Activated CD4-positive, alpha-beta memory T cell treated with anti-CD3 and anti-CD28 coated beads, Interleukin-2, amount 10 ng/mL, durations not matched to agents 7 days and 5 days (primary cell): ENCODE results near the gene CTRB1. TPM values are rescaled to one million over a fixed set of nuclear protein-coding genes. Genes with fewer than 3 reads are reported as not detected.
"Not testable (repeated sequence)": the region's sequence is repeated elsewhere in the genome, so short reads cannot be mapped to it uniquely, and the experiment has no call there.

ENCODE experiments used
- CTCF ChIA-PET: fragments of 350-600 bp; sonication (Branson Sonifier 250); formaldehyde crosslinking; loops from one replicate; lab custom pipeline; 2021; ENCODE audit warnings: antibody characterized with exemption, inconsistent platforms; lab: Charles Lee
- POLR2A ChIA-PET: fragments of 350-600 bp; sonication (Branson Sonifier 250); formaldehyde crosslinking; loops from one replicate; lab custom pipeline; 2021; ENCODE audit warnings: antibody characterized with exemption; lab: Charles Lee
- DNase-seq: peaks from one replicate; pipeline ENCODE4 v3.0.0-alpha.2; 2020
- H3K27ac Mint-ChIP-seq: one replicate; pipeline ENCODE4 v1.8.0; 2021; ENCODE audit warnings: mild to moderate bottlenecking, mixed read lengths
- H3K27me3 Mint-ChIP-seq: one replicate; pipeline ENCODE4 v1.8.0; 2021; ENCODE audit warnings: mixed read lengths
- H3K36me3 Mint-ChIP-seq: one replicate; pipeline ENCODE4 v1.8.0; 2021; ENCODE audit warnings: low read depth, mixed read lengths
- H3K4me1 Mint-ChIP-seq: one replicate; pipeline ENCODE4 v1.8.0; 2021; ENCODE audit warnings: mixed read lengths
- H3K4me3 Mint-ChIP-seq: one replicate; pipeline ENCODE4 v1.8.0; 2021; ENCODE audit warnings: mild to moderate bottlenecking, mixed read lengths
- H3K9me3 Mint-ChIP-seq: one replicate; pipeline ENCODE4 v1.8.0; 2021; ENCODE audit warnings: mixed read lengths
- total RNA-seq, 2 experiments: library from RNA; stranded (reverse); gene quantifications; one replicate each; pipeline ENCODE4 v1.2.3, GENCODE V29; 2021

The CTRB1 gene
- total RNA-seq, 2 experiments from 2014 or later: not detected

GRCh38 chr16:75207831-75208230, 11.0 kb upstream of the CTRB1 start:
- Mint-ChIP-seq H3K4me3 (no peak overlapping the region), H3K4me1 (no peaks in the 10 kb centered on the region), H3K9me3 (no peaks in the 10 kb centered on the region), H3K36me3 (no peaks in the 10 kb centered on the region), H3K27ac (no peak overlapping the region), H3K27me3 (no peaks in the 10 kb centered on the region)
- DNase-seq: no peak
- POLR2A ChIA-PET: no interaction called here
- CTCF ChIA-PET: no interaction called here

- Mint-ChIP-seq H3K4me1 (no peaks in the 10 kb centered on the region), H3K27ac (no peak overlapping the region), H3K36me3 (no peaks in the 10 kb centered on the region), H3K9me3 (no peaks in the 10 kb centered on the region), H3K27me3 (no peaks in the 10 kb centered on the region), H3K4me3 (no peak overlapping the region)
- CTCF ChIA-PET: interaction anchor here (1.3 to 2.2 kb wide), 2 partner anchors 9 to 25 kb away, joined by 4 to 7 read pairs; no protein-coding TSS in a partner anchor
- DNase-seq: no peak
- POLR2A ChIA-PET: no interaction called here
Measured at GRCh38 chr16:75208242-75208825, 10.5 kb upstream of the CTRB1 start.

GRCh38 chr16:75208861-75209505, 9.8 kb upstream of the CTRB1 start:
- Mint-ChIP-seq H3K36me3 (no peaks in the 10 kb centered on the region), H3K4me1 (no peaks in the 10 kb centered on the region), H3K27me3 (no peaks in the 10 kb centered on the region), H3K9me3 (no peaks in the 10 kb centered on the region), H3K27ac (no peak overlapping the region), H3K4me3 (no peak overlapping the region)
- ChIA-PET CTCF (interaction anchor here (0.9 to 2.2 kb wide), 3 partner anchors 9 to 256 kb away, joined by 3 to 7 read pairs (median 4); no protein-coding TSS in a partner anchor), POLR2A (no interaction called here)
- DNase-seq: no peak

GRCh38 chr16:75209514-75209913, 9.3 kb upstream of the CTRB1 start:
- H3K9me3 Mint-ChIP-seq, POLR2A ChIA-PET, DNase-seq, H3K4me3 Mint-ChIP-seq, H3K4me1 Mint-ChIP-seq, H3K27me3 Mint-ChIP-seq, H3K36me3 Mint-ChIP-seq, H3K27ac Mint-ChIP-seq: not testable (repeated sequence)
- CTCF ChIA-PET: interaction anchor here (0.6 to 2.2 kb wide), 4 partner anchors 10 to 740 kb away, joined by 3 to 7 read pairs (median 4); no protein-coding TSS in a partner anchor

- no peaks in the 10 kb centered on the region for H3K27me3 Mint-ChIP-seq
- no peaks in the 10 kb centered on the region for H3K9me3 Mint-ChIP-seq
- H3K27ac Mint-ChIP-seq: no peak overlapping the region
- CTCF ChIA-PET: interaction anchor here (0.6 to 2.2 kb wide), 4 partner anchors 10 to 740 kb away, joined by 3 to 7 read pairs (median 4); no protein-coding TSS in a partner anchor
- DNase-seq: no peak
- POLR2A ChIA-PET: no interaction called here
- no peaks in the 10 kb centered on the region for H3K36me3 Mint-ChIP-seq
- H3K4me3 Mint-ChIP-seq: no peak overlapping the region
- no peaks in the 10 kb centered on the region for H3K4me1 Mint-ChIP-seq
Measured at GRCh38 chr16:75209944-75210343, 8.8 kb upstream of the CTRB1 start.

- CTCF ChIA-PET, H3K9me3 Mint-ChIP-seq, DNase-seq, H3K27ac Mint-ChIP-seq, H3K36me3 Mint-ChIP-seq, POLR2A ChIA-PET, H3K4me1 Mint-ChIP-seq, H3K4me3 Mint-ChIP-seq, H3K27me3 Mint-ChIP-seq: not testable (repeated sequence)
Measured at GRCh38 chr16:75211286-75211685, 7.5 kb upstream of the CTRB1 start.

GRCh38 chr16:75216127-75216526, 2.7 kb upstream of the CTRB1 start:
- Mint-ChIP-seq H3K27me3 (no peaks in the 10 kb centered on the region), H3K27ac (no peak overlapping the region), H3K4me3 (no peak overlapping the region), H3K36me3 (no peaks in the 10 kb centered on the region), H3K9me3 (no peaks in the 10 kb centered on the region), H3K4me1 (peaks cover 12% of the 10 kb centered on the region)
- CTCF ChIA-PET: interaction anchor here (0.6 to 3.0 kb wide), 2 partner anchors 17 to 869 kb away, joined by 6 to 13 read pairs; no protein-coding TSS in a partner anchor
- POLR2A ChIA-PET: interaction anchor here (0.6 kb wide), 1 partner anchor 84 kb away, joined by 3 read pairs; no protein-coding TSS in a partner anchor
- DNase-seq: no peak

GRCh38 chr16:75216576-75216975, 2.2 kb upstream of the CTRB1 start:
- ChIA-PET CTCF (interaction anchor here (0.6 to 3.0 kb wide), 2 partner anchors 17 to 869 kb away, joined by 6 to 13 read pairs; no protein-coding TSS in a partner anchor), POLR2A (no interaction called here)
- Mint-ChIP-seq H3K4me1 (peaks cover 12% of the 10 kb centered on the region), H3K9me3 (no peaks in the 10 kb centered on the region), H3K36me3 (no peaks in the 10 kb centered on the region), H3K27ac (no peak overlapping the region), H3K27me3 (no peaks in the 10 kb centered on the region), H3K4me3 (no peak overlapping the region)
- DNase-seq: no peak

GRCh38 chr16:75217389-75217851, 1.4 kb upstream of the CTRB1 start:
- POLR2A ChIA-PET: no interaction called here
- H3K9me3 Mint-ChIP-seq: no peaks in the 10 kb centered on the region

GRCh38 chr16:75219088-75219487, 300 bp downstream of the CTRB1 start:
- no peak for DNase-seq
- peaks cover 12% of the 10 kb centered on the region for H3K4me1 Mint-ChIP-seq
- H3K36me3 Mint-ChIP-seq: no peaks in the 10 kb centered on the region
- H3K27me3 Mint-ChIP-seq: no peaks in the 10 kb centered on the region
- CTCF ChIA-PET: interaction anchor here (2.2 kb wide), 1 partner anchor 20 kb away, joined by 12 read pairs; no protein-coding TSS in a partner anchor
- H3K27ac Mint-ChIP-seq: no peak overlapping the region
- H3K4me3 Mint-ChIP-seq: no peak overlapping the region
- POLR2A ChIA-PET: interaction anchor here (0.6 kb wide), 1 partner anchor 244 kb away, joined by 3 read pairs; no protein-coding TSS in a partner anchor
- no peaks in the 10 kb centered on the region for H3K9me3 Mint-ChIP-seq

More at GRCh38 chr16:75217389-75217851, 1.4 kb upstream of the CTRB1 start:
- Mint-ChIP-seq H3K4me1 (peaks cover 12% of the 10 kb centered on the region), H3K36me3 (no peaks in the 10 kb centered on the region), H3K27me3 (no peaks in the 10 kb centered on the region), H3K27ac (no peak overlapping the region), H3K4me3 (no peak overlapping the region)
- no peak for DNase-seq
- CTCF ChIA-PET: interaction anchor here (3.0 kb wide), 1 partner anchor 18 kb away, joined by 13 read pairs; no protein-coding TSS in a partner anchor

- peaks cover 12% of the 10 kb centered on the region for H3K4me1 Mint-ChIP-seq
- ChIA-PET POLR2A (interaction anchor here (0.6 to 1.2 kb wide), 2 partner anchors 154 to 244 kb away, joined by 3 read pairs; no protein-coding TSS in a partner anchor), CTCF (interaction anchor here (1.2 to 2.2 kb wide), 2 partner anchors 14 to 20 kb away, joined by 6 to 12 read pairs; no protein-coding TSS in a partner anchor)
- H3K9me3 Mint-ChIP-seq: no peaks in the 10 kb centered on the region
- H3K27ac Mint-ChIP-seq: peak overlapping the region; percentile 44
- H3K36me3 Mint-ChIP-seq: no peaks in the 10 kb centered on the region
- no peaks in the 10 kb centered on the region for H3K27me3 Mint-ChIP-seq
- peak; percentile 30 for DNase-seq
- peak overlapping the region; percentile 63 for H3K4me3 Mint-ChIP-seq
Measured at GRCh38 chr16:75219838-75220237, 1.1 kb downstream of the CTRB1 start.

GRCh38 chr16:75222271-75222783, 3.5 kb downstream of the CTRB1 start:
- Mint-ChIP-seq H3K4me1 (peaks cover 12% of the 10 kb centered on the region), H3K27me3 (no peaks in the 10 kb centered on the region), H3K27ac (no peak overlapping the region), H3K4me3 (no peak overlapping the region), H3K36me3 (no peaks in the 10 kb centered on the region), H3K9me3 (no peaks in the 10 kb centered on the region)
- no peak for DNase-seq
- ChIA-PET POLR2A (no interaction called here), CTCF (no interaction called here)

GRCh38 chr16:75223129-75223528, 4.3 kb downstream of the CTRB1 start:
- H3K27ac Mint-ChIP-seq, H3K36me3 Mint-ChIP-seq, POLR2A ChIA-PET, H3K27me3 Mint-ChIP-seq, H3K4me3 Mint-ChIP-seq, CTCF ChIA-PET, H3K9me3 Mint-ChIP-seq, DNase-seq: not testable (repeated sequence)
- peaks cover 12% of the 10 kb centered on the region for H3K4me1 Mint-ChIP-seq
